Common myeloid progenitor, CD34-positive (primary cell): ENCODE measurements around the gene NAA50.

ENCODE experiments used
- CTCF ChIA-PET: fragments of 350-600 bp; sonication (Branson Sonifier 250); formaldehyde crosslinking; loops from one replicate; lab custom pipeline; 2021; ENCODE audit warnings: antibody characterized with exemption; lab: Charles Lee
- POLR2A ChIA-PET: fragments of 350-600 bp; sonication (Branson Sonifier 250); formaldehyde crosslinking; loops from one replicate; lab custom pipeline; 2021; ENCODE audit warnings: antibody characterized with exemption; lab: Charles Lee
- DNase-seq, 3 donors: peaks; one replicate each; pipeline versions ENCODE4 v3.0.0 to v3.0.0-alpha.2; 2013
- H3K27ac ChIP-seq, 2 experiments: 1 replicate in 1 of 2; 2 replicates in 1 of 2; pipeline ENCODE4 v1.7.0; 2013; ENCODE audit warnings: inconsistent platforms in 2 of 2, low read length in 2 of 2, mild to moderate bottlenecking in 2 of 2, low read depth in 1 of 2, moderate library complexity in 1 of 2; ENCODE audit not compliant: severe bottlenecking in 2 of 2, insufficient read depth in 1 of 2, poor library complexity in 1 of 2
- H3K27me3 ChIP-seq, 5 experiments: replicated peaks in 2 of 5; 1 replicate in 3 of 5; 2 replicates in 2 of 5; pipeline versions ENCODE4 v1.6.1 to v1.7.0; 2013; ENCODE audit warnings: low read length in 4 of 5, mild to moderate bottlenecking in 2 of 5, moderate library complexity in 2 of 5, inconsistent platforms in 1 of 5; ENCODE audit not compliant: insufficient read depth in 5 of 5, control insufficient read depth in 4 of 5
- H3K36me3 ChIP-seq, 4 experiments: 1 replicate in 2 of 4; 2 replicates in 2 of 4; pipeline versions ENCODE4 v1.6.1 to v1.7.0; 2013; ENCODE audit warnings: low read length in 3 of 4, control low read depth in 1 of 4, mild to moderate bottlenecking in 1 of 4; ENCODE audit not compliant: control insufficient read depth in 4 of 4, insufficient read depth in 4 of 4
- H3K4me1 ChIP-seq, 4 experiments: 1 replicate in 3 of 4; 2 replicates in 1 of 4; pipeline versions ENCODE4 v1.6.1 to v1.7.1; 2013; ENCODE audit warnings: low read length in 3 of 4, mild to moderate bottlenecking in 3 of 4, control low read depth in 1 of 4, inconsistent platforms in 1 of 4, moderate library complexity in 1 of 4; ENCODE audit not compliant: control insufficient read depth in 4 of 4, insufficient read depth in 4 of 4; ENCODE audit errors: control extremely low read depth in 1 of 4
- H3K4me3 ChIP-seq, 7 experiments: 1 replicate in 4 of 7; 2 replicates in 3 of 7; pipeline versions ENCODE4 v1.5.1 to v1.7.0; 2013; ENCODE audit warnings: mild to moderate bottlenecking in 7 of 7, low read length in 6 of 7, moderate library complexity in 6 of 7, inconsistent platforms in 2 of 7, low read depth in 2 of 7, control low read depth in 1 of 7; ENCODE audit not compliant: insufficient read depth in 4 of 7, control insufficient read depth in 1 of 7; ENCODE audit errors: extremely low read depth in 1 of 7
- H3K9me3 ChIP-seq, 5 experiments: 1 replicate in 4 of 5; 2 replicates in 1 of 5; pipeline versions ENCODE4 v1.6.1 to v1.7.1; 2013; ENCODE audit warnings: low read length in 4 of 5, mild to moderate bottlenecking in 2 of 5, inconsistent platforms in 1 of 5, low read depth in 1 of 5, moderate library complexity in 1 of 5; ENCODE audit not compliant: control insufficient read depth in 4 of 5, insufficient read depth in 2 of 5; ENCODE audit errors: control extremely low read depth in 1 of 5
- WGBS: methylation state at CpG from one replicate; pipeline ENCODE4 v1.1.5; 2013; ENCODE audit not compliant: insufficient coverage; 5-methylcytosine and 5-hydroxymethylcytosine counted together

The NAA50 gene

DNA sequence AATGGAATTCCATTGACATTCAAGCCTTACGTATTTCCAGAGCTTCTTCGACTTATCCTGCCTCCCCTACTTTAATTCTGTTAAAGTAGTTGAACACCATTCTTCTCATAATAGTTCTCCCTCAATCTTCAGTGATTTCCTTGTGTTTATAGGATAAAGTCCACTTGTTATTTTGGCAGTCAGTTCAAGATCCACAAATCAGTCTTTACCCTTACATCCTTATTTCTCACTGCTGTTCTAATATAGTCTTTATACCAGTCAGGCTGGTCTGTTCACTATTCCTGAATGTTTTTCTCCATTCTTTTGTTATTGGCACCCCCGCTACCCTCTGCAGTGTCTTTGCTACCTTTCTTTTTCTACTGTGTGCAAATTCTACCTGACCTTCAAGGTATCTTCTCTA is 30.5 kb upstream of the NAA50 start:
- no peak for DNase-seq
- H3K9me3 ChIP-seq = no peaks in the 10 kb centered on the region
- ChIA-PET CTCF (interaction anchor here (1.5 kb wide), 1 partner anchor 30 kb away, joined by 3 read pairs; the partner anchor contains the start of genes ATP6V1A and NAA50), POLR2A (no interaction called here)
- H3K4me1 ChIP-seq = peaks cover 0 to 12% (median 2%) of the 10 kb centered on the region in 4 experiments
- peaks cover 2 to 12% (median 4%) of the 10 kb centered on the region in 4 experiments for H3K36me3 ChIP-seq
- no peak overlapping the region for H3K27ac ChIP-seq
- no peak overlapping the region for H3K4me3 ChIP-seq
- H3K27me3 ChIP-seq = no peaks in the 10 kb centered on the region
- 100% methylated on average over 2 of the region's 3 CpGs for WGBS

GRCh38 chr3:113775516-113775915 is 29.5 kb upstream of the NAA50 start:
- WGBS = 100% methylated on average over 1 of the region's 1 CpG
- H3K4me3 ChIP-seq = no peak overlapping the region
- peaks cover 0 to 12% (median 2%) of the 10 kb centered on the region in 4 experiments for H3K4me1 ChIP-seq
- H3K27me3 ChIP-seq = no peaks in the 10 kb centered on the region
- ChIA-PET POLR2A (no interaction called here), CTCF (no interaction called here)
- H3K27ac ChIP-seq = no peak overlapping the region
- no peaks in the 10 kb centered on the region for H3K9me3 ChIP-seq
- DNase-seq = no peak
- H3K36me3 ChIP-seq = peaks cover 0 to 6% (median 1%) of the 10 kb centered on the region in 4 experiments

GRCh38 chr3:113773381-113773780 is 27.3 kb upstream of the NAA50 start:
- DNase-seq = peak in 2 of 3 donors; percentile 60 to 64
- 43% methylated on average over 1 of the region's 3 CpGs for WGBS
- H3K9me3 ChIP-seq = no peaks in the 10 kb centered on the region
- H3K27ac ChIP-seq = no peak overlapping the region
- no peak overlapping the region for H3K4me3 ChIP-seq
- H3K27me3 ChIP-seq = no peaks in the 10 kb centered on the region
- H3K36me3 ChIP-seq = peaks cover 0 to 4% (median 0%) of the 10 kb centered on the region in 4 experiments
- H3K4me1 ChIP-seq = peaks cover 0 to 14% (median 2%) of the 10 kb centered on the region in 4 experiments
- ChIA-PET CTCF (interaction anchor here (0.9 to 1.6 kb wide), 4 partner anchors 9 to 33 kb away, joined by 3 to 5 read pairs (median 4); no protein-coding TSS in a partner anchor), POLR2A (no interaction called here)

- H3K27ac ChIP-seq = no peak overlapping the region
- ChIA-PET POLR2A (no interaction called here), CTCF (no interaction called here)
- no peak for DNase-seq
- peaks cover 0 to 4% (median 0%) of the 10 kb centered on the region in 4 experiments for H3K36me3 ChIP-seq
- no peaks in the 10 kb centered on the region for H3K9me3 ChIP-seq
- no peaks in the 10 kb centered on the region for H3K27me3 ChIP-seq
- no peak overlapping the region for H3K4me3 ChIP-seq
- peaks cover 0 to 14% (median 2%) of the 10 kb centered on the region in 4 experiments for H3K4me1 ChIP-seq
Measured at GRCh38 chr3:113771993-113772392, 25.9 kb upstream of the NAA50 start.

- no peak overlapping the region for H3K27ac ChIP-seq
- ChIA-PET CTCF (interaction anchor here (1.7 kb wide), 1 partner anchor 11 kb away, joined by 7 read pairs; no protein-coding TSS in a partner anchor), POLR2A (no interaction called here)
- DNase-seq = peak in 2 of 3 donors; percentile 57 to 67
- peaks cover 0 to 4% (median 0%) of the 10 kb centered on the region in 4 experiments for H3K36me3 ChIP-seq
- H3K9me3 ChIP-seq = no peaks in the 10 kb centered on the region
- H3K4me1 ChIP-seq = peaks cover 0 to 14% (median 2%) of the 10 kb centered on the region in 4 experiments
- no peaks in the 10 kb centered on the region for H3K27me3 ChIP-seq
- H3K4me3 ChIP-seq = no peak overlapping the region
Measured at GRCh38 chr3:113769551-113769950, 23.5 kb upstream of the NAA50 start.

DNA sequence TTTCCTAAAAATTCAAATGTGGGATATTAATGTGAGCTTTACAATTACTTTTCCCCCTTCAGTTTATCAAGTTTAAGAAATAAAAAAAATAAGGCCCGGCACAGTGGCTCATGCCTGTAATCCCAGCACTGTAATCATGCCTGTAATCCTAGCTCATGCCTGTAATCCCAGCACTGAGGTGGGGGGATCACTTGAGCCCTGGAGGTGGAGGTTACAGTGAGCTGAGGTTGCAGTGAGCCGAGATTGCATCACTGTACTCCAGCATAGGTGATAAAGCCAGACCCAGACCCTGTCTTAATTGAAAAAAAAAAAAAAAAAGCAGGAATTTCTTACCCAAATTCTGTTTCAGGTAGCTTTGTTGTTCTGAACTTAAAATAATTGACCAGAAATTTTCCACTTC is 18.6 kb upstream of the NAA50 start:
- DNase-seq = no peak
- Histone ChIP-seq H3K9me3 (no peaks in the 10 kb centered on the region), H3K27ac (no peak overlapping the region), H3K4me1 (peaks cover 0 to 2% (median 0%) of the 10 kb centered on the region in 4 experiments), H3K36me3 (peaks cover 0 to 4% (median 0%) of the 10 kb centered on the region in 4 experiments), H3K27me3 (no peaks in the 10 kb centered on the region), H3K4me3 (no peak overlapping the region)
- ChIA-PET CTCF (interaction anchor here (1.2 to 2.4 kb wide), 3 partner anchors 9 to 37 kb away, joined by 3 to 17 read pairs (median 3); no protein-coding TSS in a partner anchor), POLR2A (no interaction called here)
- WGBS = 100% methylated on average over 1 of the region's 2 CpGs

GRCh38 chr3:113758389-113759024 is 12.5 kb upstream of the NAA50 start:
- Histone ChIP-seq H3K4me1 (peaks cover 5 to 9% (median 6%) of the 10 kb centered on the region in 4 experiments), H3K27ac (no peak overlapping the region), H3K9me3 (peaks cover 0 to 9% (median 3%) of the 10 kb centered on the region in 5 experiments), H3K4me3 (no peak overlapping the region), H3K36me3 (peaks cover 0 to 9% (median 4%) of the 10 kb centered on the region in 4 experiments), H3K27me3 (no peaks in the 10 kb centered on the region)
- ChIA-PET POLR2A (no interaction called here), CTCF (interaction anchor here (1.6 to 2.3 kb wide), 3 partner anchors 12 to 28 kb away, joined by 3 to 7 read pairs (median 5); partner anchors contain the start of gene ATP6V1A)
- DNase-seq = peak in 1 of 3 donors; percentile 35
- no CpG with 5 or more reads among the region's 1 CpG for WGBS
